Right forelimb (tissue), 1 donor: Measurements from ENCODE around the gene TAPBP.

ENCODE experiments used
- DNase-seq: peaks from one replicate; pipeline ENCODE4 v3.0.0-alpha.2; 2018

TAPBP gene

GRCh38 chr6:33318426-33319073 is 4.7 kb upstream of the TAPBP start:
- no peak for DNase-seq

GRCh38 chr6:33317669-33318425 is 4.0 kb upstream of the TAPBP start, which contains the start of gene ZBTB22:
ZBTB22 (minus strand) TSS chr6:33317744; CDS start chr6:33316916, 828 bp downstream.
- DNase-seq: peak; percentile 97

- DNase-seq: no peak
Observed at GRCh38 chr6:33317419-33317668, 3.5 kb upstream of the TAPBP start.

- DNase-seq: no peak
Observed at GRCh38 chr6:33316603-33317418, 2.9 kb upstream of the TAPBP start.

GRCh38 chr6:33315793-33316602 is 2.1 kb upstream of the TAPBP start:
- DNase-seq: no peak

- DNase-seq: no peak
Observed at GRCh38 chr6:33314943-33315792, 1.3 kb upstream of the TAPBP start.

- peak; percentile 73 for DNase-seq
Observed at GRCh38 chr6:33314515-33314942, 651 bp upstream of the TAPBP start.

- peak; percentile 71 for DNase-seq
Observed at GRCh38 chr6:33313105-33313708, 671 bp downstream of the TAPBP start.

- peak; percentile 66 for DNase-seq
Observed at GRCh38 chr6:33312361-33313104, 1.3 kb downstream of the TAPBP start.

GRCh38 chr6:33306356-33306755 is 7.5 kb downstream of the TAPBP start:
- DNase-seq: no peak

- DNase-seq: no peak
Observed at GRCh38 chr6:33305052-33305451, 8.8 kb downstream of the TAPBP start.

- no peak for DNase-seq
Observed at GRCh38 chr6:33304216-33304615, 9.7 kb downstream of the TAPBP start.

- no peak for DNase-seq
Observed at GRCh38 chr6:33301877-33302276, 12.0 kb downstream of the TAPBP start.

- peak; percentile 94 for DNase-seq
Observed at GRCh38 chr6:33299237-33299944, 14.5 kb downstream of the TAPBP start.

GRCh38 chr6:33298773-33299236 is 15.1 kb downstream of the TAPBP start, which contains the start of gene RGL2:
RGL2 (minus strand) TSS chr6:33298942; CDS start chr6:33298610, 332 bp downstream.
- DNase-seq: peak; percentile 88

GRCh38 chr6:33297956-33298772 is 15.7 kb downstream of the TAPBP start:
- DNase-seq: peak; percentile 85

GRCh38 chr6:33297406-33297955 is 16.4 kb downstream of the TAPBP start:
- DNase-seq: no peak

GRCh38 chr6:33296797-33297405 is 17.0 kb downstream of the TAPBP start:
- no peak for DNase-seq
